Measurements from ENCODE around the gene ADPRHL1. TPM values are rescaled to one million over a fixed set of nuclear protein-coding genes. Genes with fewer than 3 reads are reported as not detected.

Gene ADPRHL1
- total RNA-seq, 1 experiment from 2014 or later: 3.9 TPM

DNA sequence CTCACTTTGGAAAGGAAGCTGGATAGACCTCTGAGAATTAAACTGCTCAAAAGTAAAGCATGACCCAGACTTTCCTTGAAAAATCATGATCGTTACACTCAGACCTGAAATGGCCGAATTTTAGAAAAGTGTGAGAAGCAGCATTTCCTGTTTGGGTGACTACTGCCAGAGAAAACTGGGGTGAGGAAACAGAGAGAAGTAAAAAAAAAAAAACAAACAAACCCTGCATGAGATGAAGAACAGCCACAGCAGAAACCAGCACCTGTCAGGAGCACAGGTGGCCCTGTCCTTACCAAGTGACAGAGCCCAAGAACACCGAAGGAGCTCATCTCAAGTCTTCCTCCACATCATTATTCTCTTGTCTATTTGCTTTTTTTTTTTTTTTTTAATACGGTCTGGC is 12.0 kb upstream of the ADPRHL1 start:
- intact Hi-C loops (cut with micrococcal nuclease; ENCODE audit: unreplicated experiment): no loop called here
- TF ChIP-seq EZH2 (IDR thresholded peaks at IDR 0.05; ENCODE audit: borderline replicate concordance, low read depth, low read length, poor library complexity, severe bottlenecking): no peak
- TF ChIP-seq, protein P1, sequence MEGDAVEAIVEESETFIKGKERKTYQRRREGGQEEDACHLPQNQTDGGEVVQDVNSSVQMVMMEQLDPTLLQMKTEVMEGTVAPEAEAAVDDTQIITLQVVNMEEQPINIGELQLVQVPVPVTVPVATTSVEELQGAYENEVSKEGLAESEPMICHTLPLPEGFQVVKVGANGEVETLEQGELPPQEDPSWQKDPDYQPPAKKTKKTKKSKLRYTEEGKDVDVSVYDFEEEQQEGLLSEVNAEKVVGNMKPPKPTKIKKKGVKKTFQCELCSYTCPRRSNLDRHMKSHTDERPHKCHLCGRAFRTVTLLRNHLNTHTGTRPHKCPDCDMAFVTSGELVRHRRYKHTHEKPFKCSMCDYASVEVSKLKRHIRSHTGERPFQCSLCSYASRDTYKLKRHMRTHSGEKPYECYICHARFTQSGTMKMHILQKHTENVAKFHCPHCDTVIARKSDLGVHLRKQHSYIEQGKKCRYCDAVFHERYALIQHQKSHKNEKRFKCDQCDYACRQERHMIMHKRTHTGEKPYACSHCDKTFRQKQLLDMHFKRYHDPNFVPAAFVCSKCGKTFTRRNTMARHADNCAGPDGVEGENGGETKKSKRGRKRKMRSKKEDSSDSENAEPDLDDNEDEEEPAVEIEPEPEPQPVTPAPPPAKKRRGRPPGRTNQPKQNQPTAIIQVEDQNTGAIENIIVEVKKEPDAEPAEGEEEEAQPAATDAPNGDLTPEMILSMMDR (conservative IDR thresholded peaks at IDR 0.05; ENCODE audit: low read depth, low read length): no peak
- POLR2A ChIA-PET (ENCODE audit: low non-redundant PET): interaction anchor here (0.6 to 0.7 kb wide), 2 partner anchors 49 to 66 kb away, joined by 4 to 9 read pairs; no protein-coding TSS in a partner anchor
- CTCF ChIA-PET: no interaction called here
- Histone ChIP-seq H3K27me3 (replicated peaks; ENCODE audit: insufficient read depth, low read depth, low read length, poor library complexity) (no peaks in the 10 kb centered on the region), H3K9me3 (ENCODE audit: low read depth, low read length, poor library complexity, severe bottlenecking) (no peaks in the 10 kb centered on the region), H3K4me3 (ENCODE audit: low read depth, low read length, poor library complexity, severe bottlenecking) (no peak overlapping the region), H3K4me1 (ENCODE audit: insufficient read depth, low read length, poor library complexity, severe bottlenecking) (no peaks in the 10 kb centered on the region), H3K36me3 (ENCODE audit: insufficient read depth, low read length, poor library complexity, severe bottlenecking) (peaks cover 18% of the 10 kb centered on the region), H3K27ac (ENCODE audit: low read depth, low read length, poor library complexity, severe bottlenecking) (no peak overlapping the region)
- no peak for DNase-seq (ENCODE audit: low spot score)
- BruUV-seq (replicated peaks): no TSS peak

DNA sequence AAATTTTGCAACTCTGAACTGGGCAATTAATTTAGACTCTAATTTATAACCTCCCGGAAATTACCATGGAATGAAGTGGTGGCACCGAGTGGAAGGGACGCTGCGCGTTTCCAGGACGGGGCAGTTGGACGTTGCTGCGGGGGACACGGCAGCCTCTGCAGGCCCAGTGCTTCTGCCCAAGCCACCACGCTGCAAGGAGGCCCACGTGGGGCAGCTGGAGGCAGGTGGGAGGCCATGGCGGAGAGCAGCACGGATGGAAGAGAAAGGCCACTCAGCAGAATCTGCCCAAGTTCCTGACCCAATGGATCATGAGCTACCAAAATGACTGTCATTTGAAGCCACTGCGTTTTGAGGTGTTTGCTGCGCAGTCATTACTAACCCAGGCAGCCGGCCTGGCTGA is 11.2 kb upstream of the ADPRHL1 start:
- Histone ChIP-seq H3K4me1 (ENCODE audit: insufficient read depth, low read length, poor library complexity, severe bottlenecking) (peaks cover 5% of the 10 kb centered on the region), H3K9me3 (ENCODE audit: low read depth, low read length, poor library complexity, severe bottlenecking) (no peaks in the 10 kb centered on the region), H3K27ac (ENCODE audit: low read depth, low read length, poor library complexity, severe bottlenecking) (no peak overlapping the region), H3K4me3 (ENCODE audit: low read depth, low read length, poor library complexity, severe bottlenecking) (no peak overlapping the region), H3K27me3 (replicated peaks; ENCODE audit: insufficient read depth, low read depth, low read length, poor library complexity) (no peaks in the 10 kb centered on the region), H3K36me3 (ENCODE audit: insufficient read depth, low read length, poor library complexity, severe bottlenecking) (peaks cover 26% of the 10 kb centered on the region)
- DNase-seq (ENCODE audit: low spot score): no peak
- TF ChIP-seq, protein P1 (conservative IDR thresholded peaks at IDR 0.05; ENCODE audit: low read depth, low read length): no peak
- no peak for TF ChIP-seq EZH2 (IDR thresholded peaks at IDR 0.05; ENCODE audit: borderline replicate concordance, low read depth, low read length, poor library complexity, severe bottlenecking)
- CTCF ChIA-PET: no interaction called here
- intact Hi-C loops (cut with micrococcal nuclease; ENCODE audit: unreplicated experiment): no loop called here
- POLR2A ChIA-PET (ENCODE audit: low non-redundant PET): no interaction called here
- BruUV-seq (replicated peaks): no TSS peak

DNA sequence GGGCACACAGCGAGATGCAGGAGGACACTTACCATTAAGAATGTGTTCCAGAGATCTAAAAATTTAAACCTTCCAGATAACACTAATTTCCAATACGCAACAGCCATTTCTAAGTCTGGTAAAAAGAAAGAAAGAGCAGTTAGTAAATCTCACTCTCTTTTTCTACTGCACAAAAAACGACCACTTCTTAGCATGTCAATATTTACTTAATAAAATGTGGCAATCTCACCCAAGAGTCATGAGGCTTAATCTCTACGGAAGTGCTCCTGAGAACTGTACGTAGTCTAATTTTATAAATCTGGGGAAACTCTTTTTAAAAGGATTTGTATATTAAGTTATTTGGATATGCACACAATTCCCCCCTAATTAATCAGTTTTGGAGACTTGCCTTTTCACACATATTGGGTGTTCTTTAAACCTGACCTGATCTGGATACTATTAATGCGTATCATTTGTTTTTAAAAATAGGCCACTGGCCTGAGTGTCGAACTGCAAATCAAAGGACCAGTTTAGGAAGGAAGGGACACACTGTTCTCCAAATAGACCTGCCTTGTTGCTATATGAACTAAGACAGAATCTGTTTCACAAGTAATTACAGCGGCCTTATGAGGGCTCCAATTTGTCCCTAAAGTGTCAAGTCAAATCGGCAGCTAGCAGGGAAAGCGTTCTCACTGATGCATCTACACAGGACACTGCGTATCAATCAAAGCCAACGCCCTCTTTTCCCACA is 7.9 kb upstream of the ADPRHL1 start:
- Histone ChIP-seq H3K36me3 (ENCODE audit: insufficient read depth, low read length, poor library complexity, severe bottlenecking) (peaks cover 30% of the 10 kb centered on the region), H3K4me1 (ENCODE audit: insufficient read depth, low read length, poor library complexity, severe bottlenecking) (peaks cover 26% of the 10 kb centered on the region), H3K27me3 (replicated peaks; ENCODE audit: insufficient read depth, low read depth, low read length, poor library complexity) (no peaks in the 10 kb centered on the region), H3K4me3 (ENCODE audit: low read depth, low read length, poor library complexity, severe bottlenecking) (no peak overlapping the region), H3K27ac (ENCODE audit: low read depth, low read length, poor library complexity, severe bottlenecking) (no peak overlapping the region), H3K9me3 (ENCODE audit: low read depth, low read length, poor library complexity, severe bottlenecking) (no peaks in the 10 kb centered on the region)
- ChIA-PET CTCF (no interaction called here), POLR2A (ENCODE audit: low non-redundant PET) (no interaction called here)
- BruUV-seq (replicated peaks): no TSS peak
- no peak for DNase-seq (ENCODE audit: low spot score)
- intact Hi-C loops (cut with micrococcal nuclease; ENCODE audit: unreplicated experiment): no loop called here
- TF ChIP-seq, protein P1 (conservative IDR thresholded peaks at IDR 0.05; ENCODE audit: low read depth, low read length): no peak
- no peak for TF ChIP-seq EZH2 (IDR thresholded peaks at IDR 0.05; ENCODE audit: borderline replicate concordance, low read depth, low read length, poor library complexity, severe bottlenecking)
